KOPT-K1 (cell line): ENCODE measurements around the gene KRT71.

Experiments used
- H3K27ac ChIP-seq: fragments of 200-600 bp; sonication (generic); 2 replicates; pipeline ENCODE4 v1.5.1; 2016; ENCODE audit warnings: antibody characterized with exemption, mild to moderate bottlenecking, low read depth, low read length; ENCODE audit not compliant: poor library complexity, severe bottlenecking
- H3K36me3 ChIP-seq: fragments of 200-600 bp; sonication (generic); 2 replicates; pipeline ENCODE4 v1.5.1; 2017; ENCODE audit warnings: antibody characterized with exemption, mild to moderate bottlenecking, low read length, moderate library complexity; ENCODE audit not compliant: insufficient read depth
- H3K9me3 ChIP-seq: fragments of 200-600 bp; sonication (generic); 2 replicates; pipeline ENCODE4 v1.5.1; 2017; ENCODE audit warnings: antibody characterized with exemption, low read length, mild to moderate bottlenecking; ENCODE audit not compliant: insufficient read depth, poor library complexity, severe bottlenecking

KRT71 gene

DNA sequence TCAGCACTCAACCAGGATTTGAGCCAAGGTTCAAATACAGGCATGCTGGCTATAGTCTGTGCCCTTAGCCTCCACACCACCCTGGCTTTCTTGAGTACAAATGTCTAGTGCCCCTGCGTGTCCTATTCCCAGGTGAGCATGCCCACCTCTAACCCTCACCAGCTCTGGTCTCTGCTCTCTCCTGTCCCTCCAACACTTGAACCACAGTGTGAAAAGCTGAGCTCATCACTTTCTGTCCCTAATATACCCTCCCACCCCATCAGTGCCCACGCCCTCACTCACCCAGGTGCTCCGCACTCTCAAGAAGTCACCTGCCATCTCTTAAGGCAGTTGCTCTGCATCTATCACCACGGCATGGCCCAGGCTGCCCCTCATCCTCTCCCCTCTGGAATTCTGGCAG is 7.0 kb upstream of the KRT71 start:
- H3K27ac ChIP-seq: no peak overlapping the region
- H3K9me3 ChIP-seq: no peaks in the 10 kb centered on the region
- H3K36me3 ChIP-seq: no peaks in the 10 kb centered on the region

DNA sequence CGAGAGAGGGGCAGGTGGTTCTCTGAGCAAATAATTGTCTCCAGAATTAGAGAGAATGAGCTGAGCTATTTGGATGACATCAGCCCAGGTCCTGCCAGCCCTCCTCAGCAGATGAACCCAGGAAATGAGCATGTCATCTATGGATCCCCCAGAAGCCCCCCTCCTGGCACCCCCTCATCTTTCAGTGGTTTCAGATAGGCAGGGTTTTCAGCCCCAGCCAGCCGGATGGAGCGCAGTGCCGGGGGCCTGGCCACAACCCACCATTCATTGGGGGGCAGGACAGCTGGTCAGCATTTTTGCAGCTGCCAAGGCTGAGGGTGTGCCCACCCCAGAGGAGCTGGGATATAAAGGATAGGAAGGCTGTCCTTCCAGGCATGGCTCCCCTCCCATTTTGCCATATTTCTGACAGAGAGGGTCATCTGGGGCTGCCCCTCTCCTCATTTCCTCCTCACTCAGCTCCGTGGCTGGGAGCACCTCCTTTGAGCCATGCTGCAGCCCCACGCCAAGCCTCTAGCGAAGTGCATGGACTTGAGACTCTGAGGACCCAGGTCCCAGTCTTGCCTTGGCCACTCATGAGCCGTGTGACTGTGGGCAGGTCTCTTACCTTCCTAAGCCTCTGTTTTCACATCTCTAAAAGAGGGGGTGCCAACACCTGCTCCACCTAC is 6.0 kb upstream of the KRT71 start:
- Histone ChIP-seq H3K36me3 (no peaks in the 10 kb centered on the region), H3K9me3 (no peaks in the 10 kb centered on the region), H3K27ac (no peak overlapping the region)

DNA sequence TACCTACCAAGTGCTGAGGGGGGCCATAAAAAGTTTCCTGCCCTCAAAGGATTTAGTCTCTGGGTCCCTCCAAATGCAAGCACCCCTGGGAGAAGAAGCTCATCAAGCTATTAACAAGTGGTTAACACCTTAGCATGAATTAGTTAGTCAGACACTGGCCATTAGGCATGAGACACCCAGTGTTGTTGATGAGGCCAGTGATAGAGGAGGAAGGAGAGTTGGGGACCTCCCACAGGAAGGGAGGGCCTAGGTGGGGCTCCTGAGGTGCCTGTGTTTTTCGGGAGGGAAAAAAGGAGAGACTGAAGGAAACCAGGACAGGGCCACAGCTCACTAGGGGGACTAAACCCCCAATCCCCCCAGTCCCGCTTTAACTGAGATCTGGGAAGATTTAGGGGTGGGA is 4.5 kb upstream of the KRT71 start:
- no peak overlapping the region for H3K27ac ChIP-seq
- H3K36me3 ChIP-seq: no peaks in the 10 kb centered on the region
- no peaks in the 10 kb centered on the region for H3K9me3 ChIP-seq

DNA sequence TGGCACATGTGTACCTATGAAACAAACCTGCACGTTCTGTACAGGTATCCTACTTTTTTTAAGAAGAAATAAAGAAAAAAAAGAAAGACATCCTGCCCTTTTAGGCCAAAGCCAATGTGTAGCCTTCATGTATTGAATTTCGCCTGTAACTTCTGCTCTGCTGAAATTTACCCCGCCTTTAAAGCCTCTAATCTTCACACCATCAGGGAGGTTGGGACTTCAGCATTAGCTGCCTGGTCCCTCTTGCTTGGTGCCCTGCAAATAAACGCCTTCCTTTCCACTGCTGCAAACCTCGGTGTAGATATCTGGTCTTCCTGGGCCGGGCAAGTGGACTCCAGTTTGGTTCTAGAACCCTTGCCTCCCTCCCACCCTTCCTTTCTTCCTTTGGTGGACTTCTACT is 2.6 kb upstream of the KRT71 start:
- no peak overlapping the region for H3K27ac ChIP-seq
- H3K36me3 ChIP-seq: no peaks in the 10 kb centered on the region
- H3K9me3 ChIP-seq: no peaks in the 10 kb centered on the region

DNA sequence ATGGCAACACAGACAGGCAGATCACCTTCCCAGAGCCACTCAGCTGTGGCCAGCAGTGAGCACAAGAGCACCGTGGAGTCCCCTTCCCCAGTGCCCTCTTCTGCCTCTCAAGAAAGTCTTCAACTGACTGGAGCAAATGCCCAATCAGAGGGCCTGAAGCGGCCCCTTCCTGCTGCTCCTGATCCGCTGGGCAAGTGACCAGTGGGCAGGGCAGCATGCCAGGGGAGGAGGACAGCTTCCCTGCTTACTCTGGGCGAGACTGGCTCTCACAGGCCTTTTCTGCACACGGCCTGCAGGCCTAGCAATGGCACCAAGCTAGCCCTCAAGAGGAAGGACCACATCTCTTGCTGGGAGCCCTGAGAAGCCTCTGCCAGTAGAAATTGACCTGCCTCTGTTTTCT is 890 bp downstream of the KRT71 start:
- Histone ChIP-seq H3K27ac (no peak overlapping the region), H3K9me3 (no peaks in the 10 kb centered on the region), H3K36me3 (no peaks in the 10 kb centered on the region)

- Histone ChIP-seq H3K9me3 (no peaks in the 10 kb centered on the region), H3K36me3 (no peaks in the 10 kb centered on the region), H3K27ac (no peak overlapping the region)
These were observed 1.6 kb downstream of the KRT71 start for GRCh38 chr12:52551216-52551865.

- Histone ChIP-seq H3K27ac (no peak overlapping the region), H3K9me3 (no peaks in the 10 kb centered on the region), H3K36me3 (no peaks in the 10 kb centered on the region)
These were observed 6.8 kb downstream of the KRT71 start for GRCh38 chr12:52546126-52546525.

GRCh38 chr12:52543985-52544883 is 8.7 kb downstream of the KRT71 start:
- H3K27ac ChIP-seq: no peak overlapping the region

GRCh38 chr12:52542785-52543318 is 10.1 kb downstream of the KRT71 start:
- Histone ChIP-seq H3K27ac (no peak overlapping the region), H3K36me3 (no peaks in the 10 kb centered on the region), H3K9me3 (no peaks in the 10 kb centered on the region)

More at GRCh38 chr12:52543985-52544883, 8.7 kb downstream of the KRT71 start:
- H3K9me3 ChIP-seq: no peaks in the 10 kb centered on the region
- no peaks in the 10 kb centered on the region for H3K36me3 ChIP-seq

- no peaks in the 10 kb centered on the region for H3K36me3 ChIP-seq
- H3K9me3 ChIP-seq: no peaks in the 10 kb centered on the region
- H3K27ac ChIP-seq: no peak overlapping the region
These were observed 10.8 kb downstream of the KRT71 start for GRCh38 chr12:52542157-52542556.

GRCh38 chr12:52541709-52542108 is 11.2 kb downstream of the KRT71 start:
- no peak overlapping the region for H3K27ac ChIP-seq
- no peaks in the 10 kb centered on the region for H3K36me3 ChIP-seq
- no peaks in the 10 kb centered on the region for H3K9me3 ChIP-seq

DNA sequence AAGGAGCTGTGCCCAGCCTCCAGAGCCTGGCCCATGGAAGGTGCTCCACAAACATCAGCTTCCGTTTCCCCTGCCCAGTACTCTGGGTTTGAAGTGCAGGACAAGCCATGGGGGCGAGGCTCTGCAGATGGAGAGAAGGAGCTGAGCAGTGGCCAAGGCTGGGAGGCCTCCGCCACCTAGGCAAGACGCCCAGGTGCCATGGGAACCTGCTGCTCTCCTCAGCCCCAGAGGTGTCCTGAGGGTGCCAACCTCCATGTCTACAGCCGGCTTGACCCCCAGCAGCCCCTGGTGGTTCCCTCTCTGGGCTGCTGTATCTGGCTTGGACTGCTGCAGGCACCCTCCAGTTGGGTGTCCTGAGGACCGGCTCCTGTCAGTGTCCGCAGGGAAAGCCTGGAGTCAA is 12.4 kb downstream of the KRT71 start:
- H3K36me3 ChIP-seq: no peaks in the 10 kb centered on the region
- no peaks in the 10 kb centered on the region for H3K9me3 ChIP-seq
- no peak overlapping the region for H3K27ac ChIP-seq

- Histone ChIP-seq H3K9me3 (no peaks in the 10 kb centered on the region), H3K27ac (no peak overlapping the region), H3K36me3 (no peaks in the 10 kb centered on the region)
These were observed 13.1 kb downstream of the KRT71 start for GRCh38 chr12:52539821-52540173.

DNA sequence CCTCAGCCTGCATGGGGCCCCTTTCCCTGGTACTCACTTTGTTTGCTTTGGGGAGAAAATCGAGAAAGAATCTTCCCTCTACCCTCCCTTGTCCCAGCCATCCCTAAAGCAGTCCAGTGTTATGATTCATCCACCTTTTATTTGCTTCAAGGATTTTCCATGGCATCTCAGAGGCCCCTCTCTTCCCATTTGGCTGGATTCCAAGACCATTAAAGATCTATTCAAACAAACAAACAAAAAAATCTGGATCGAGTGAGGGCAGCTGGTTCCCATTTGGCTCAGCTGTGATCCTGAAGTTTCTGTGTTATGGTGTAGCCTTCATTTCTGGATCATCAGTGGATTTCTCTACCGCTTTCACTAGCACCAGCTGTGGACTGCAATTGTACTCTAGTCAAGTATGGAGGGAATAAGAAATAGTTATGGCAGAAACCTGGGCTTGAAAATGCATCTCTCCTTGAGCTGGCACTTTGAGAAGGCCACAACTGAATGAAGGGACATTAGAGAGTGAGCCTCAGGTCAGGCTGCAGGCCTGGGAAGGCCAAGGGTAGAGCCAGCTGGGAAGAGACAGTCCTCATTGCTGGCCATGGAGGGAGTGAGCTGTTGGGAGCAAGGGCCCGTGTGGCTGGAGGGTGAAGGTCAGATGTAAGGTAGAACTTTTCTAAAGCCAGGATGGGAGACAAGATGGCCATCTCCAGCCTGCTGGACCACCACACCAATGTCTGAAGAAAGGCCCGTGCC is 13.7 kb downstream of the KRT71 start:
- H3K27ac ChIP-seq: no peak overlapping the region
- no peaks in the 10 kb centered on the region for H3K9me3 ChIP-seq
- H3K36me3 ChIP-seq: no peaks in the 10 kb centered on the region

DNA sequence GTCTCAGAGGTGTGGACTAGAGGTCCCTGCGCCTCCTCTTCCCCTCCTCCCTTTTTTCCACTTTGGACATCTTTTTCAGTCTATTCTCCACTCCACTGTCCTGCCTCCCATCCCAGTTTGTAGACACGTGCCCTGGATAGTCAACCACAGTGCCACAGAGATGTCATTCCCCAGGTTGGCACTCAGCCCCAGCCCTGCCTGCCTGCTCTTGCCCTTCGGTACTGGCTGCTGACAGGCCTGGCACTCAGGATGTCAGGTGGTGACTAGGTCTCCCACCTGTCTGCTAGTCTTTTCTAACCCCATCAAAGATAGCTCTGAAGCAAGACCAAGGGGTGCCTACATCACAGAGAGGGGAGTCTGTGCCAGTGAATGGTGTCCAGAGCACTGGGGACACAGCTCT is 15.8 kb downstream of the KRT71 start:
- Histone ChIP-seq H3K27ac (no peak overlapping the region), H3K9me3 (no peaks in the 10 kb centered on the region), H3K36me3 (no peaks in the 10 kb centered on the region)
